Spleen (tissue), 7 donors: ENCODE results near the gene C1QL4.

Source experiments
- POLR2A ChIP-seq, 3 donors: fragments of 450-650 bp; IDR thresholded peaks; one replicate each; pipeline ENCODE4 v1.5.1; 2017; ENCODE audit warnings: antibody characterized with exemption in 3 of 3, mild to moderate bottlenecking in 1 of 3
- POLR2AphosphoS5 ChIP-seq, 3 donors: sonication (generic); formaldehyde crosslinking; IDR thresholded peaks; one replicate each; pipeline ENCODE4 v1.5.1; 2017; ENCODE audit warnings: antibody characterized with exemption in 3 of 3
- TF ChIP-seq, protein P1 (sequence below), 11 experiments: fragments of 200-600 bp in 7 of 11; fragments of 450-650 bp in 4 of 11; sonication (generic) in 4 of 11; IDR thresholded peaks in 8 of 11; conservative IDR thresholded peaks in 3 of 11; 1 replicate in 7 of 11; 2 replicates in 4 of 11; pipeline versions ENCODE4 v1.4.0 to v1.8.0; 2016 to 2021; ENCODE audit warnings: antibody characterized with exemption in 11 of 11, inconsistent platforms in 4 of 11, mild to moderate bottlenecking in 1 of 11
- donor health status: DM: no; HTN: no; CAD: no; lungs with moderate emphysema.
- donor health status: DM: no; HTN: no; CAD: no.
- donor health status: DM: no; HTN: no; CAD: no.

DNA sequence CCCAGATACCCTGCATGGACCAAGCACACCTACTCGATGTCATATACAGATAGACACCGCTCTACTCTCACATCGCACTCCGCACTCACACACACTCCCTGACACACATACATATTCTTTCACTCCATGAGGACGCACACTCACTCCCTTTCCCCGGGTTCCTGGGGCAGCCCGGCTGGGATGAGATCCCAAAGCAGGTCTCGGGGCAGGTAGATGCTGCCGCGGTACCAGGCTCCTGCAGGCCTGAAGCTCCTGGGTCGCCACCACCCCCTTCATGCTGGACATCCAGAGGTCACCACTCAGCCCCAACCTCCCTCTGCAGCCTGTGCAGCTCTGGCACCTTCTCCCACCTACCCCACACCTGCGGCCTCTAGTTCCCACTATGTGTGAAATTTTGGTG, 2.3 kb downstream of the C1QL4 start:
- TF ChIP-seq, protein P1, sequence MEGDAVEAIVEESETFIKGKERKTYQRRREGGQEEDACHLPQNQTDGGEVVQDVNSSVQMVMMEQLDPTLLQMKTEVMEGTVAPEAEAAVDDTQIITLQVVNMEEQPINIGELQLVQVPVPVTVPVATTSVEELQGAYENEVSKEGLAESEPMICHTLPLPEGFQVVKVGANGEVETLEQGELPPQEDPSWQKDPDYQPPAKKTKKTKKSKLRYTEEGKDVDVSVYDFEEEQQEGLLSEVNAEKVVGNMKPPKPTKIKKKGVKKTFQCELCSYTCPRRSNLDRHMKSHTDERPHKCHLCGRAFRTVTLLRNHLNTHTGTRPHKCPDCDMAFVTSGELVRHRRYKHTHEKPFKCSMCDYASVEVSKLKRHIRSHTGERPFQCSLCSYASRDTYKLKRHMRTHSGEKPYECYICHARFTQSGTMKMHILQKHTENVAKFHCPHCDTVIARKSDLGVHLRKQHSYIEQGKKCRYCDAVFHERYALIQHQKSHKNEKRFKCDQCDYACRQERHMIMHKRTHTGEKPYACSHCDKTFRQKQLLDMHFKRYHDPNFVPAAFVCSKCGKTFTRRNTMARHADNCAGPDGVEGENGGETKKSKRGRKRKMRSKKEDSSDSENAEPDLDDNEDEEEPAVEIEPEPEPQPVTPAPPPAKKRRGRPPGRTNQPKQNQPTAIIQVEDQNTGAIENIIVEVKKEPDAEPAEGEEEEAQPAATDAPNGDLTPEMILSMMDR (IDR thresholded peaks at IDR 0.05 in 8 of 11, conservative IDR thresholded peaks at IDR 0.05 in 3 of 11) = no peak
- no peak for TF ChIP-seq POLR2A (IDR thresholded peaks at IDR 0.05)
- TF ChIP-seq POLR2AphosphoS5 (IDR thresholded peaks at IDR 0.05) = no peak
